ES-I3 (cell line): Measurements from ENCODE around the gene UBC.

Experiments
- H3K36me3 ChIP-seq: 2 replicates; pipeline ENCODE4 v1.6.1; 2013; ENCODE audit warnings: mild to moderate bottlenecking, low read length, control low read depth, moderate library complexity; ENCODE audit not compliant: insufficient read depth
- H3K4me1 ChIP-seq: 2 replicates; pipeline ENCODE4 v1.6.1; 2013; ENCODE audit warnings: mild to moderate bottlenecking, control low read depth, low read length; ENCODE audit not compliant: insufficient read depth
- H3K9ac ChIP-seq: 2 replicates; pipeline ENCODE4 v1.6.1; 2013; ENCODE audit warnings: low read depth, mild to moderate bottlenecking, low read length, moderate library complexity
- H3K9me3 ChIP-seq: 2 replicates; pipeline ENCODE4 v1.6.1; 2013; ENCODE audit warnings: mild to moderate bottlenecking, low read length, moderate library complexity; ENCODE audit not compliant: control insufficient read depth, insufficient read depth

UBC gene

GRCh38 chr12:124862768-124863415, 51.6 kb downstream of the UBC start:
- Histone ChIP-seq H3K4me1 (peaks cover 7% of the 10 kb centered on the region; the same call in 1 of the 2 replicates), H3K9ac (peak overlapping the region; percentile 82), H3K9me3 (no peaks in the 10 kb centered on the region), H3K36me3 (peaks cover 4% of the 10 kb centered on the region)

GRCh38 chr12:124861898-124862676, 52.4 kb downstream of the UBC start:
- H3K9ac ChIP-seq, result no peak overlapping the region; the same call in 1 of the 2 replicates
- H3K9me3 ChIP-seq, result no peaks in the 10 kb centered on the region
- H3K36me3 ChIP-seq, result peaks cover 4% of the 10 kb centered on the region
- peaks cover 7% of the 10 kb centered on the region; the same call in 1 of the 2 replicates for H3K4me1 ChIP-seq
